SKM-1 treated with dmso at 0.1 percent for 144 hours (cell line): ENCODE data around the gene CCKAR.
"Not testable (repeated sequence)": the region's sequence is repeated elsewhere in the genome, so short reads cannot be mapped to it uniquely, and the experiment has no call there.

Source experiments
- DNase-seq: peaks from one replicate; lab custom pipeline; 2025; ENCODE audit not compliant: unreplicated experiment; lab: John Stamatoyannopoulos, UW

Gene CCKAR, protein sequence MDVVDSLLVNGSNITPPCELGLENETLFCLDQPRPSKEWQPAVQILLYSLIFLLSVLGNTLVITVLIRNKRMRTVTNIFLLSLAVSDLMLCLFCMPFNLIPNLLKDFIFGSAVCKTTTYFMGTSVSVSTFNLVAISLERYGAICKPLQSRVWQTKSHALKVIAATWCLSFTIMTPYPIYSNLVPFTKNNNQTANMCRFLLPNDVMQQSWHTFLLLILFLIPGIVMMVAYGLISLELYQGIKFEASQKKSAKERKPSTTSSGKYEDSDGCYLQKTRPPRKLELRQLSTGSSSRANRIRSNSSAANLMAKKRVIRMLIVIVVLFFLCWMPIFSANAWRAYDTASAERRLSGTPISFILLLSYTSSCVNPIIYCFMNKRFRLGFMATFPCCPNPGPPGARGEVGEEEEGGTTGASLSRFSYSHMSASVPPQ

GRCh38 chr4:26490111-26490959, at the start of gene CCKAR:
CCKAR (minus strand) TSS chr4:26490484; CDS start chr4:26490267, 217 bp downstream.
- DNase-seq: no peak

GRCh38 chr4:26533685-26534084, 43.4 kb upstream of the CCKAR start:
- DNase-seq: no peak

DNA sequence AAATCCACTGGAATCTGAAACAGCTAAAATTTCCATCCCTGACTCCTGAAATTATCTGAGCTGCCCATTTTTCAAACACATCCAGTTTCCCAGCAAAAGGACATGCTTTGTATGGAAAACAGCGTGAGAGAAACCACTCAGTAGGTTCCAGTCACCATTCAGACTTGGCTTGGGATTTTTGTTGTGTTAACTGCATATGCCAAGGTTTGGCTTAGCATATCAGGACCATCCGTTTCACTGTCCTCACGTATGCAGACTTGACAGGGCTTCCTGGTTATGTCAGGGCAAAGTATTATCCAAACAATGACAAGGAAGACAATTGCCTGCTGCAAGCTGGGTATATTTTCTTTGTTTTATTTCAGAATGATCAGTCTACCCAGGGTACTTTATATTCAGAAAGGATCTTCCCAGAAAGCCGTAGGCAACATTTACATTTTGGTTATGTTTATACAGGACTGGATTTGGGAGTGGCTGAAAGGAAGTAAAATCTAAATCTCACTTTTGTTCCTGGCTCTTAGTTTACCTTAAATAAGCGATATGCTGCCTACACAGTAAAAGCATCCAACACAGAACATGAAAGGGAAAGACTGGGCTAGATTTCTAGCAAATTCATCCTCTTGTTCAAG, 41.3 kb upstream of the CCKAR start:
- no peak for DNase-seq

DNA sequence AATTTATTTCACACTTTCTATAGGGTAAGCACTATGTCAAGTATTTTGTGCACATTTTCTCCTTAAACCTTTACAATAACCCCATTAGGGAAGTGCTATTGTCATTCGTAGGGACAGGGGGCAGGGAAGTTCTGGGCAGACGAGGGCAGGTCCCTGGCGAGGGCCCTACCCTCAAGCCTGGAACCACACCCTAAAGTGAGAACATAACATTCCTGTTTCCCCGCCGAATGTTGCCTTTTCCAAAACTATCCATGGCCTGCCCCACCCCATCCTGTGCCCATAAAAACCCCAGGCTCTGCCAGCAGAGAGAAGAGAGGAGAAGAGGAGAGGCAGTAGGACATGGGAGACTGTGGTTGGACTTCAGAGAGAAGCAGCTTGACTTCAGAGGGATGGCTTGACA, 39.8 kb upstream of the CCKAR start:
- DNase-seq: no peak

DNA sequence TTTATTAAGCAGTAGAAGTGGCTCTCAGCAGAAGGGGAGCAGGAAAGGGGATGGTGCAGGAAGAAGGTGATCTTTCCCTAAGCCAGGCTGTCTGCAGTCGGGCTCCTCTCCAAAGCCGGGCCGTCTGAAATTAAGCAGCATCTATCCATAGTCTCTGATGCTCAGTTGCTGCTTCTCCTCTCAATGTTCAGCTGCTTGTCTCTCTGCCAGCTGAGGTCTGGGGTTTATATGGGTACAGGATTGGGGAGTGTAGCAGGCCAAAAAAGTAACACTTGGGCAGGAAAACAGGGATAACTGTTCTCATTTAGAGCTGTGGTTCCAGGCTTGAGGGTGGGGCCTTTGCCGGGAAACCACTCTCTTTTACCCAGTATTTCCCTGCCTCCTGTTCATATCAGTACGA, 39.2 kb upstream of the CCKAR start:
- DNase-seq: no peak

- no peak for DNase-seq
Observed at GRCh38 chr4:26525771-26526150, 35.5 kb upstream of the CCKAR start.

DNA sequence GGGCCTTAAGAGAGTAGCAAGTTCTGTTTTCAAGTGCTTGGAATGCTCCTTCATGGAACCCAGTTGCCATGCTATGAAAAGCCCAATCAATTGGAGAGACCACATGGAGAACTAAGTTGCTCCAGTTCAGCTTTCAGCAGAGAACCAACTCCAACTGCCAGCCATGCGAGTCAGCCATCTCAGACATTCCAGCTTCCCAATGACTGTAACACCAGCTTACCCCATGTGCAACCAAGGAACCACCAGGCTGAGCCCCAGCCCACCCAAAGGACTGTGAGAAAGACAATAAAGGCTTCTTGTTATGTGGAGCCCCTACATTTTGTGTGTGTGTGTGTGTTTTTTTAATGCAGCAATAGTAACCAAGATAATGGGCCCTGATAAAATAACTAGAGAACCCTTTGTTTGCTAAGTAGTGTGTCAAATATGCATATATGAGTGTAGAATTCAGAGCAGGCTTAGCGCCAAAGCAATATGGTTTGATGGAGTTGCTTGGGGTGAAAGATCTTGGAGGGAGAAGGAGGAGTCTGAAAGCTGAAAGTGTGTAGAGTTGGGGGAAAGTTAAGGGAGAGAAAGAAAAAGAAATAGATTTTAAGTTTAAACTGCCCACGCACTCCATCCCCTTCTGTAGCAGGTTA, 35.0 kb upstream of the CCKAR start:
- DNase-seq: no peak

- no peak for DNase-seq
Observed at GRCh38 chr4:26524011-26524410, 33.7 kb upstream of the CCKAR start.

GRCh38 chr4:26522478-26522877, 32.2 kb upstream of the CCKAR start:
- DNase-seq: no peak

DNA sequence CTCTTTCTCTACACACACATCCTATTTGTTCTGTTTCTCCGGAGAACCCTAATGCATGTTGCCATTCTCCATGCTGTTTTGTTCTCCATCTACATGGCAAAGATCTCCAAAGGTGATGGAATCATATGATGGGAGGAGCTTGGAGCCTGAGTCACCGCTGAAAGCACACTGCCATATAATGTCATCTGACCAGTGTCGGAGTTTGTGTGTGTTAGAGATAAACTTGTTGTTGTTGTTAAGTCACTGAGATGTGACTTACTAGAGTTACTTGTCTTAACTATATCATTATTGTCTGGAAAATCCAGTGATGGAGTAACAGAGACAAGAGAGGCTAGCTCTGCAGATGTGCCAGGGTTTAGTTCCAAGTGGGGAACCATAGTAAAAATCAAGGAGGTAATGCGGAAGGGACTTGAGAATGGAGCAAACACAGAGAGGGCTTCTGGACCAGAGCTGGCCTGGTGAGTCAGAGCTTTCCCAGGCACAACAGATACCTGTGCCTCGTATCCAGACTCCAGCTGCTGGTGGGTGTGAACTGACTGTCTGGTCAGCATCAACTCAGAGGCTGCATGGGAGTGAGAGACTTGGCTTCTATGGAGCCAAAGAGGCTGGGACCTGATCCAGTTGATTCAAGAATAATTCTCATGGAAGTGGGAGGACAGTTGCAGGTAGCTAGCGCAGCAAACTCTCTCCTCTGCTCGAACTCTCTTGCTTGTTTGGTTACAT, 30.6 kb upstream of the CCKAR start:
- no peak for DNase-seq

DNA sequence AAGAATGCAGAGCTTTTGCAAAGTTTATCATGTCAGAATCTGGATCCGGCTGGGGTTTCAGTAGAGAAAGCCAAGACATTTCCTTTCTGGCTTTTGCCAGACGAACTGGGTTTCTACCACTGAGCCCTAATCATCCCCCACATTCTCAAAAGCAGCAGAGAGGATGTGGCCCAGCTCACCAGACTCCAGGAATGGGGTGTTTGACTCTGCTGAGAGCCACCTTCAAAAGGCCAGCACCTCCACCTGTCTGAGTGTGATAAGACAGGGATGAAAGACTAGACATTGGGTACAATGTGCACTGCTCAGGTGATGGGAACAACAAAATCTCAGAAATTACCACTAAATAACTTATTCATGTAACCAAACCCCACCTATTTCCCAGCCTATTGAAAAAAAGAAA, 25.7 kb upstream of the CCKAR start:
- DNase-seq: no peak

GRCh38 chr4:26510334-26510964, 20.2 kb upstream of the CCKAR start:
- DNase-seq: no peak

- DNase-seq: no peak
Observed at GRCh38 chr4:26509681-26510333, 19.5 kb upstream of the CCKAR start.

DNA sequence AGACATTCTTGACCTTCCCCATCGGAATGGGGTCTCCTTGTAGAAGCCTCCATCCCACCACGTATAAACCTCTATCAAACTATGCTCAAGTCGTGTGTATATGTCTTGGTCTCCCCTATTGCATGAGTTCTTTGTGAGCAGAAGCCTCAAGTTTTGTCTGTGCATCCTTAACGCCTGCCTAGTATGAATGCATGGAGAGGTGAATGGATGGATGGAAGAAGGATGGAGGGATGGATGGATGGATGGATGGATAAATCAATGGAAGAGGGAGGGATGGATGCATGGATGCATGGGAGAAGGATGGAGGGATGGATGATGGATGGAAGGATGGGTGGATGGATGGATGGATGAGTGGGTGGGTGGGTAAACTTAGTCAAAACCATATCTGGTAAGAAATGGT, 17.0 kb upstream of the CCKAR start:
- no peak for DNase-seq

DNA sequence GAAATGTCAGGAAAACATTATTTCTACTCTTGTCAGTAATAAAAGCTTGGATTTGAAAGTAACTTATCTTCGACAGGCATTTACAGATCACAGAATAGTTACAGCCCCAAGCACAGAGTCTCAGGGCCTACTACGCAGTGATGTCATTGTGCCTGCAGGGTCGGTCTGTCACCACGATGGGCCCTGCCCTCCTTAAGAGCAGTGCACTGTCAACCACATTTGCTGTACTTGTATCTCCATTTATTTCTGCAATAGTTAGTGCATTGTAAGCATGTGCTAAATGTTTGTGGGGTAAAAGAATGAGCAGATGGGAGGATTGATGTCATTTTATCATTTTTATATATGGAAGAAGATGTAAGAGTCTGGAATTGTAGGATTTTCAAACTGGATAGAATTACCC, 13.6 kb upstream of the CCKAR start:
- no peak for DNase-seq

- DNase-seq: no peak
Observed at GRCh38 chr4:26503427-26503826, 13.1 kb upstream of the CCKAR start.

DNA sequence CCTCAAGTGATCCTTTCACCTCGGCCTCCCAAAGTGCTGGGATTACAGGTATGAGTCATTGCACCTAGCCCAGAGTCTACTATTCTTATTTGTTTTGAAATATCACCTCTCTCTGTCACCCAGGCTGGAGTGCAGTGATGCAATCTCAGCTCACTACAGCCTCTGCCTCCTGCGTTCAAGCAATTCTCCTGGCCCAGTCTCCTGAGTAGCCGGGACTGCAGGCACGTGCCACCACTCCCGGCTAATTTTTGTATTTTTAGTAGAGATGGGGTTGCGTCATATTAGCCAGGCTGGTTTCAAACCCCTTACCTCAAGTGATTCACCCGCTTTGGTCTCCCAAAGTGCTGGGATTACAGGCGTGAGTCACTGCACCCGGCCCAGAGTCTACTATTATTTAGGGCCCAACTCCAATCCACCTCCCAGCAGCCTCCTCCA, 10.3 kb upstream of the CCKAR start:
- not testable (repeated sequence) for DNase-seq

DNA sequence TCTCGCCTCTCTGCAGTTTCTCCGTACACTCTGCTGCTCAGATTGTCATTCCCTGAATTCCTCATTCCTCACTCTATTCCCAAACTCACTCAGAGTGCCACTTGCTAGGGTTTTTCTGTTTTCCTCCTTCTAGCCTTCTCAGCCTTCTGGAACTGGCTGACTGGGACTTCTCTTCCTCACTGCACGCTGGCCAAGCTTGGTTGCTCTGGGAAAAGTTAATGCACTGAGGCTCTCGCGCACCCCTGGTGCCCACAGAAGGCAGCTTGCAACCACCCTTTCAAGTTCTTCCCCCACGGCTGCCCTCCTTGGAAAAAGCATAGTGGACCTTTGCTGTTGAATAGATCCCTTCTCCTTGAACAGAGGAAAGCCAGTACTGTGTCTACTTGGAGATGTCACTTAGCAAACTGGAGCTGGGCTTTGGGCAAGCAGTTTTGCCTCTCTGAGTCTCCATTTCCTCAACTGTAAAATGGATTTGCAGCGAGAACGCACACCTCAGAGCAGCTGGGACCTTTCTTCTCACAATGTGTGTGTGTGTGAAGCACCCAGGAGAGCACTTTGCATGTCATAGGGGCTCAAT, 6.0 kb upstream of the CCKAR start:
- DNase-seq: no peak

GRCh38 chr4:26493461-26493860, 3.2 kb upstream of the CCKAR start:
- DNase-seq: no peak
